Peyer's patch (tissue), 4 donors: ENCODE data around the gene ZNF844.

Experiments
- CTCF ChIP-seq, 6 experiments: fragments of 450-650 bp in 4 of 6; fragments of 200-600 bp in 2 of 6; sonication (generic) in 1 of 6; IDR thresholded peaks; one replicate each; pipeline ENCODE4 v1.5.1; 2017 to 2019; ENCODE audit warnings: antibody characterized with exemption in 6 of 6, mild to moderate bottlenecking in 3 of 6, moderate library complexity in 1 of 6
- POLR2A ChIP-seq, 2 donors: fragments of 450-650 bp; IDR thresholded peaks; one replicate each; pipeline ENCODE4 v1.5.1; 2017; ENCODE audit warnings: antibody characterized with exemption in 2 of 2, mild to moderate bottlenecking in 2 of 2, moderate library complexity in 2 of 2

DNA sequence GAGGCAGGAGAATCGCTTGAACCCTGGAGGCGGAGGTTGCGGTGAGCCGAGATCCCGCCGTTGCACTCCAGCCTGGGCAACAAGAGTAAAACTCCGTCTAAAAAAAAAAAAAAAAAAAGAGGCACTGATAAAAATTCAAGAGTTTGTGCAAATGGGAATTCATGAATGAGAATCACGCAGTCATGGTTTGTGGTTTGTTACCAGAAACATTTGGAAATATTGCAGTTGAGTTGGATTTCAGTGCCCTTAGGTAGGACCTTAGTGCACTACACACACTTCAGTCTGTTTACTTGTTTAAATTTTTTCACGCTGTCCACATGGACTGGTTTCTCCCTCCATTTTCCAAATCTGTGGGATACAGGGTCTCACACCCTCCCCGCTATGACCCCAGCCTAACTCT lies 28.4 kb downstream of the ZNF844 start:
- TF ChIP-seq CTCF (IDR thresholded peaks at IDR 0.05) = no peak
- TF ChIP-seq POLR2A (IDR thresholded peaks at IDR 0.05) = no peak
